Panc1 (cell line): ENCODE data around the gene DEFB113.

ENCODE experiments used
- POLR2AphosphoS5 ChIP-seq: IDR thresholded peaks from 2 replicates; pipeline ENCODE4 v1.6.1; 2012; ENCODE audit warnings: mild to moderate bottlenecking, low read depth, low read length, moderate library complexity
- REST ChIP-seq, 2 experiments: IDR thresholded peaks; 2 replicates each; pipeline ENCODE4 v1.6.1; 2011 to 2012; ENCODE audit warnings: low read depth in 2 of 2, control low read depth in 1 of 2, low read length in 1 of 2, mild to moderate bottlenecking in 1 of 2, moderate library complexity in 1 of 2; ENCODE audit not compliant: insufficient read depth in 1 of 2
- TCF7L2 ChIP-seq: IDR thresholded peaks from 2 replicates; pipeline ENCODE4 v1.6.1; 2011; ENCODE audit warnings: mild to moderate bottlenecking, low read depth, low read length, inconsistent platforms
- TF ChIP-seq, protein P1 (sequence below): fragments of 450-650 bp; IDR thresholded peaks from 2 replicates; pipeline ENCODE4 v1.5.1; 2017; ENCODE audit warnings: mild to moderate bottlenecking

DNA sequence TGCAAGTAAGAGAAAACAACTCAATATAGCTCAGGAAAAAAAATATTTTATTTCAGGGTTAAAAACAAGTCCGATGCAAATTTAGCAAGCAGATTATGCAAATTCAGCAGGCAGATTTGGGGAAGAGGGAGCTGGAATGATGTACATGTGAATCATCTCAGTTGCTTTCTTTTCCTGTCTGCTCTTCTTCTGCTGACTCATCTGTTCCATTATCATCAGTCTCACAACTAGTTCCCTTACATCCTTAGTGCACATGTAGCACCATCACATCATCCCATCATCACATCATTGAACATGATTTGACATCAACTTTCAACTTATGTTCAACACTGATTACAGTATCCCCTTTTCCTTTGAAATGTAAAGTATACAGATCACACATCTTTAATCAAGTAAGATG lies 11.5 kb upstream of the DEFB113 start:
- TF ChIP-seq, protein P1, sequence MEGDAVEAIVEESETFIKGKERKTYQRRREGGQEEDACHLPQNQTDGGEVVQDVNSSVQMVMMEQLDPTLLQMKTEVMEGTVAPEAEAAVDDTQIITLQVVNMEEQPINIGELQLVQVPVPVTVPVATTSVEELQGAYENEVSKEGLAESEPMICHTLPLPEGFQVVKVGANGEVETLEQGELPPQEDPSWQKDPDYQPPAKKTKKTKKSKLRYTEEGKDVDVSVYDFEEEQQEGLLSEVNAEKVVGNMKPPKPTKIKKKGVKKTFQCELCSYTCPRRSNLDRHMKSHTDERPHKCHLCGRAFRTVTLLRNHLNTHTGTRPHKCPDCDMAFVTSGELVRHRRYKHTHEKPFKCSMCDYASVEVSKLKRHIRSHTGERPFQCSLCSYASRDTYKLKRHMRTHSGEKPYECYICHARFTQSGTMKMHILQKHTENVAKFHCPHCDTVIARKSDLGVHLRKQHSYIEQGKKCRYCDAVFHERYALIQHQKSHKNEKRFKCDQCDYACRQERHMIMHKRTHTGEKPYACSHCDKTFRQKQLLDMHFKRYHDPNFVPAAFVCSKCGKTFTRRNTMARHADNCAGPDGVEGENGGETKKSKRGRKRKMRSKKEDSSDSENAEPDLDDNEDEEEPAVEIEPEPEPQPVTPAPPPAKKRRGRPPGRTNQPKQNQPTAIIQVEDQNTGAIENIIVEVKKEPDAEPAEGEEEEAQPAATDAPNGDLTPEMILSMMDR = no peak
- no peak for TF ChIP-seq POLR2AphosphoS5
- TF ChIP-seq TCF7L2 = no peak
- TF ChIP-seq REST (IDR thresholded peaks at IDR 0.05; ENCODE audit: insufficient read depth in 1 of 2, low read depth in 2 of 2, low read length in 1 of 2) = no peak
